ENCODE results near the gene NEUROG3. TPM values are rescaled to one million over a fixed set of nuclear protein-coding genes. Genes with fewer than 3 reads are reported as not detected.

NEUROG3 gene
- total RNA-seq, 2 experiments from 2014 or later: not detected

DNA sequence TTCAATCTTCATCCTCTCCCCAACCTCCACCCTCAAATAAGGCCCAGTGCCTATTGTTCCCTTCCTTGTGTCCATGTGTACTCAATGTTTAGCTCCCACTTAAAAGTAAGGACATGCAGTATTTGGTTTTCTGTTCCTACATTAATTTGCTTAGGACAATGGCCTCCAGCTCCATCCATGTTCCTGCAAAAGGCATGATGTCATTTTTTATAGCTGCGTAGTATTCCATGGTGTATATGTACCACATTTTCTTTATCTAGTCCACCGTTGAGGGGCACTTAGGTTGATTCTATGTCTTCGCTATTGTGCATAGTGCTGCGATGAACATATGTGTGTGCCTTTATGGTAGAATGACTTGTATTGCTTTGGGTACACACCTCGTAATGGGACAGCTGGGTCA lies 7.2 kb upstream of the NEUROG3 start:
- Histone ChIP-seq H4K20me1 (ENCODE audit: insufficient read depth, low read length) (no peaks in the 10 kb centered on the region), H2AFZ (ENCODE audit: low read length) (no peak overlapping the region), H3K4me1 (ENCODE audit: insufficient read depth, low read length, poor library complexity, severe bottlenecking) (no peaks in the 10 kb centered on the region), H3K36me3 (ENCODE audit: insufficient read depth, low read length) (no peaks in the 10 kb centered on the region), H3K9me3 (ENCODE audit: low read length) (no peaks in the 10 kb centered on the region), H3K4me2 (ENCODE audit: low read length) (no peak overlapping the region), H3K4me3 (ENCODE audit: low read depth, low read length, poor library complexity, severe bottlenecking) (no peak overlapping the region), H3K27ac (ENCODE audit: low read depth, low read length, poor library complexity, severe bottlenecking) (no peak overlapping the region), H3K79me2 (ENCODE audit: insufficient read depth, low read depth, low read length) (no peaks in the 10 kb centered on the region), H3K9me2 (ENCODE audit: insufficient read depth, low read length) (no peaks in the 10 kb centered on the region)
- no peak for TF ChIP-seq EZH2phosphoT487 (IDR thresholded peaks at IDR 0.05; ENCODE audit: borderline replicate concordance, low read depth, low read length)
- TF ChIP-seq, protein P1, sequence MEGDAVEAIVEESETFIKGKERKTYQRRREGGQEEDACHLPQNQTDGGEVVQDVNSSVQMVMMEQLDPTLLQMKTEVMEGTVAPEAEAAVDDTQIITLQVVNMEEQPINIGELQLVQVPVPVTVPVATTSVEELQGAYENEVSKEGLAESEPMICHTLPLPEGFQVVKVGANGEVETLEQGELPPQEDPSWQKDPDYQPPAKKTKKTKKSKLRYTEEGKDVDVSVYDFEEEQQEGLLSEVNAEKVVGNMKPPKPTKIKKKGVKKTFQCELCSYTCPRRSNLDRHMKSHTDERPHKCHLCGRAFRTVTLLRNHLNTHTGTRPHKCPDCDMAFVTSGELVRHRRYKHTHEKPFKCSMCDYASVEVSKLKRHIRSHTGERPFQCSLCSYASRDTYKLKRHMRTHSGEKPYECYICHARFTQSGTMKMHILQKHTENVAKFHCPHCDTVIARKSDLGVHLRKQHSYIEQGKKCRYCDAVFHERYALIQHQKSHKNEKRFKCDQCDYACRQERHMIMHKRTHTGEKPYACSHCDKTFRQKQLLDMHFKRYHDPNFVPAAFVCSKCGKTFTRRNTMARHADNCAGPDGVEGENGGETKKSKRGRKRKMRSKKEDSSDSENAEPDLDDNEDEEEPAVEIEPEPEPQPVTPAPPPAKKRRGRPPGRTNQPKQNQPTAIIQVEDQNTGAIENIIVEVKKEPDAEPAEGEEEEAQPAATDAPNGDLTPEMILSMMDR (conservative IDR thresholded peaks at IDR 0.05; ENCODE audit: low read length): no peak
- intact Hi-C loops (cut with micrococcal nuclease; ENCODE audit: unreplicated experiment): no loop called here
- CTCF ChIA-PET (ENCODE audit: unreplicated experiment): no interaction called here
- BruUV-seq (replicated peaks): no TSS peak
- POLR2A ChIA-PET: no interaction called here
- no peak for DNase-seq (ENCODE audit: low spot score)

- Histone ChIP-seq H3K36me3 (ENCODE audit: insufficient read depth, low read length) (no peaks in the 10 kb centered on the region), H3K79me2 (ENCODE audit: insufficient read depth, low read depth, low read length) (no peaks in the 10 kb centered on the region), H3K4me2 (ENCODE audit: low read length) (no peak overlapping the region), H4K20me1 (ENCODE audit: insufficient read depth, low read length) (no peaks in the 10 kb centered on the region), H2AFZ (ENCODE audit: low read length) (no peak overlapping the region), H3K4me3 (ENCODE audit: low read depth, low read length, poor library complexity, severe bottlenecking) (no peak overlapping the region), H3K9me2 (ENCODE audit: insufficient read depth, low read length) (no peaks in the 10 kb centered on the region), H3K27ac (ENCODE audit: low read depth, low read length, poor library complexity, severe bottlenecking) (no peak overlapping the region), H3K4me1 (ENCODE audit: insufficient read depth, low read length, poor library complexity, severe bottlenecking) (no peaks in the 10 kb centered on the region), H3K9me3 (ENCODE audit: low read length) (no peaks in the 10 kb centered on the region)
- intact Hi-C loops (cut with micrococcal nuclease; ENCODE audit: unreplicated experiment): no loop called here
- ChIA-PET POLR2A (no interaction called here), CTCF (ENCODE audit: unreplicated experiment) (no interaction called here)
- BruUV-seq (replicated peaks): no TSS peak
- DNase-seq (ENCODE audit: low spot score): no peak
- TF ChIP-seq, protein P1 (conservative IDR thresholded peaks at IDR 0.05; ENCODE audit: low read length): no peak
- no peak for TF ChIP-seq EZH2phosphoT487 (IDR thresholded peaks at IDR 0.05; ENCODE audit: borderline replicate concordance, low read depth, low read length)
Measured at GRCh38 chr10:69579464-69580060, 6.3 kb upstream of the NEUROG3 start.

DNA sequence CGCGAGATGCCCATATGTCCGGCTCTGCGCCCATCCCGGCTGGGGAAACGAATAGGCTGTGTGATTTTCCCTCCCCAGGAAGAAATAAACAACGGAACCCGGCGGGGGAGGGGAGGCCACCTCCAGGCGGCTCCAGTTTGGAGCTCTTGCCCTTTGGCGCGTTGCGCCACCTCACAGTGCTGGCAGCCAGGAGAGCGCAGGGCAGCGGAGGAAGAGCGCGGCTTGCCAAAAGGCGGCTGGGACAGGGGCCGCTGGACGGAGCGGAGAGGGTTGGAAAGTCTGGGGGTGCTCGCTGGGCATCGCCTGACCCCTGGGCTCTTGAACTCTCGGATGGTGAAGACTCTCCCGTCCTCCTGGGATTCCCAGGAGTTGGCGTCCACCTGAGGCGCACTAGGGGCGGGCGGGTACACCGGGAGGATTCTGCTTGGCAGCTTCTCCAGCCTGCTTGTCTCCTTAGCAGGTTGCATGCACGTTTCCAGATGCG lies 5.3 kb upstream of the NEUROG3 start:
- no peaks in the 10 kb centered on the region for H4K20me1 ChIP-seq (ENCODE audit: insufficient read depth, low read length)
- intact Hi-C loops (cut with micrococcal nuclease; ENCODE audit: unreplicated experiment): no loop called here
- no peak overlapping the region for H3K4me3 ChIP-seq (ENCODE audit: low read depth, low read length, poor library complexity, severe bottlenecking)
- no peaks in the 10 kb centered on the region for H3K36me3 ChIP-seq (ENCODE audit: insufficient read depth, low read length)
- CTCF ChIA-PET (ENCODE audit: unreplicated experiment): no interaction called here
- no peak overlapping the region for H3K27ac ChIP-seq (ENCODE audit: low read depth, low read length, poor library complexity, severe bottlenecking)
- H3K4me1 ChIP-seq (ENCODE audit: insufficient read depth, low read length, poor library complexity, severe bottlenecking): peaks cover 2% of the 10 kb centered on the region
- no peak for DNase-seq (ENCODE audit: low spot score)
- H3K4me2 ChIP-seq (ENCODE audit: low read length): no peak overlapping the region
- H3K79me2 ChIP-seq (ENCODE audit: insufficient read depth, low read depth, low read length): no peaks in the 10 kb centered on the region
- POLR2A ChIA-PET: no interaction called here
- no peaks in the 10 kb centered on the region for H3K9me2 ChIP-seq (ENCODE audit: insufficient read depth, low read length)
- BruUV-seq (replicated peaks): no TSS peak
- no peak for TF ChIP-seq EZH2phosphoT487 (IDR thresholded peaks at IDR 0.05; ENCODE audit: borderline replicate concordance, low read depth, low read length)
- TF ChIP-seq, protein P1 (conservative IDR thresholded peaks at IDR 0.05; ENCODE audit: low read length): no peak
- no peaks in the 10 kb centered on the region for H3K9me3 ChIP-seq (ENCODE audit: low read length)
- no peak overlapping the region for H2AFZ ChIP-seq (ENCODE audit: low read length)

Measured in OCI-LY7 (cell line).